Adrenal gland (tissue), 5 donors: ENCODE measurements around the gene MADD.

Experiments
- CTCF ChIP-seq, 6 experiments: fragments of 450-650 bp in 4 of 6; fragments of 200-600 bp in 2 of 6; sonication (generic) in 1 of 6; IDR thresholded peaks; 1 replicate in 5 of 6; 2 replicates in 1 of 6; pipeline versions ENCODE4 v1.5.1 to v1.8.0; 2016 to 2021; ENCODE audit warnings: antibody characterized with exemption in 6 of 6, mild to moderate bottlenecking in 2 of 6, moderate library complexity in 1 of 6
- POLR2A ChIP-seq, 2 donors: fragments of 450-650 bp; IDR thresholded peaks; one replicate each; pipeline ENCODE4 v1.6.1; 2017; ENCODE audit warnings: antibody characterized with exemption in 2 of 2, mild to moderate bottlenecking in 2 of 2, moderate library complexity in 1 of 2
- donor health status: DM: no; HTN: no; CAD: no.

GRCh38 chr11:47340980-47341775, 71.2 kb downstream of the MADD start:
- no peak for TF ChIP-seq CTCF (IDR thresholded peaks at IDR 0.05)
- TF ChIP-seq POLR2A (IDR thresholded peaks at IDR 0.05), result no peak
